ENCODE results near the gene PSMC5. TPM values are rescaled to one million over a fixed set of nuclear protein-coding genes. Genes with fewer than 3 reads are reported as not detected.

The PSMC5 gene
- total and polyA plus RNA-seq, 2 experiments from 2014 or later = 93.1 to 199 TPM

DNA sequence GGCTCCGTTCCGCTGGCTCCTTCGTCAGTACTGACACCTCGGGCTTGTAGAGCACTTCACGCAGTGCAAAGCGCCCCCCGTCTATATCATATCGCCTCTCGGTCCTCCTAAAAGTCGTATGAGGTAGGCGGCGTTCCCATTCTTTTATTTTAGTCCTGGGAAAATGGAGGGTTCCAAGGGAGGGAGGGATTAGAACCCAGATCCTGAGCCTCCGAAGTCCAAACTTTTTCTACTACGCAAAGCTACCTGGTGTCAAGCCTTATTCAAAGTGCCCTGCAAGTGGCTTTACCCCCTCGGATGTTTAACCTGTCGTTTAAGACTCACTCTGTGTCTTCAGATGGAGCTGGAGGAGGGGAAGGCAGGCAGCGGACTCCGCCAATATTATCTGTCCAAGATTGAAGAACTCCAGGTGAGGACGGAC, 580 bp downstream of the PSMC5 start:
- TF ChIP-seq ZNF114 (CRISPR knock-in tag; IDR thresholded peaks at IDR 0.05) (no peak), JUNB (IDR thresholded peaks at IDR 0.05; ENCODE audit: unreplicated experiment) (no peak), CREB1 (CRISPR knock-in tag; IDR thresholded peaks at IDR 0.05; ENCODE audit: low read depth) (no peak), ZNF331 (CRISPR knock-in tag; IDR thresholded peaks at IDR 0.05; ENCODE audit: low read depth) (no peak), POLR2AphosphoS5 (IDR thresholded peaks at IDR 0.05; ENCODE audit: low read depth) (no peak), EZH2phosphoT487 (IDR thresholded peaks at IDR 0.05; ENCODE audit: unreplicated experiment) (no peak), STAT1 (IDR thresholded peaks at IDR 0.05; ENCODE audit: unreplicated experiment) (no peak), EZH2 (IDR thresholded peaks at IDR 0.05; ENCODE audit: low read depth, unreplicated experiment) (no peak), NANOG (IDR thresholded peaks at IDR 0.05; ENCODE audit: borderline replicate concordance) (no peak)
- TF ChIP-seq, protein P1, sequence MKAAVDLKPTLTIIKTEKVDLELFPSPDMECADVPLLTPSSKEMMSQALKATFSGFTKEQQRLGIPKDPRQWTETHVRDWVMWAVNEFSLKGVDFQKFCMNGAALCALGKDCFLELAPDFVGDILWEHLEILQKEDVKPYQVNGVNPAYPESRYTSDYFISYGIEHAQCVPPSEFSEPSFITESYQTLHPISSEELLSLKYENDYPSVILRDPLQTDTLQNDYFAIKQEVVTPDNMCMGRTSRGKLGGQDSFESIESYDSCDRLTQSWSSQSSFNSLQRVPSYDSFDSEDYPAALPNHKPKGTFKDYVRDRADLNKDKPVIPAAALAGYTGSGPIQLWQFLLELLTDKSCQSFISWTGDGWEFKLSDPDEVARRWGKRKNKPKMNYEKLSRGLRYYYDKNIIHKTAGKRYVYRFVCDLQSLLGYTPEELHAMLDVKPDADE (IDR thresholded peaks at IDR 0.05) = no peak
- TF ChIP-seq, protein P2, sequence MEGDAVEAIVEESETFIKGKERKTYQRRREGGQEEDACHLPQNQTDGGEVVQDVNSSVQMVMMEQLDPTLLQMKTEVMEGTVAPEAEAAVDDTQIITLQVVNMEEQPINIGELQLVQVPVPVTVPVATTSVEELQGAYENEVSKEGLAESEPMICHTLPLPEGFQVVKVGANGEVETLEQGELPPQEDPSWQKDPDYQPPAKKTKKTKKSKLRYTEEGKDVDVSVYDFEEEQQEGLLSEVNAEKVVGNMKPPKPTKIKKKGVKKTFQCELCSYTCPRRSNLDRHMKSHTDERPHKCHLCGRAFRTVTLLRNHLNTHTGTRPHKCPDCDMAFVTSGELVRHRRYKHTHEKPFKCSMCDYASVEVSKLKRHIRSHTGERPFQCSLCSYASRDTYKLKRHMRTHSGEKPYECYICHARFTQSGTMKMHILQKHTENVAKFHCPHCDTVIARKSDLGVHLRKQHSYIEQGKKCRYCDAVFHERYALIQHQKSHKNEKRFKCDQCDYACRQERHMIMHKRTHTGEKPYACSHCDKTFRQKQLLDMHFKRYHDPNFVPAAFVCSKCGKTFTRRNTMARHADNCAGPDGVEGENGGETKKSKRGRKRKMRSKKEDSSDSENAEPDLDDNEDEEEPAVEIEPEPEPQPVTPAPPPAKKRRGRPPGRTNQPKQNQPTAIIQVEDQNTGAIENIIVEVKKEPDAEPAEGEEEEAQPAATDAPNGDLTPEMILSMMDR (conservative IDR thresholded peaks at IDR 0.05; ENCODE audit: low read depth in 2 of 2) = no peak
- TF ChIP-seq, protein P3, sequence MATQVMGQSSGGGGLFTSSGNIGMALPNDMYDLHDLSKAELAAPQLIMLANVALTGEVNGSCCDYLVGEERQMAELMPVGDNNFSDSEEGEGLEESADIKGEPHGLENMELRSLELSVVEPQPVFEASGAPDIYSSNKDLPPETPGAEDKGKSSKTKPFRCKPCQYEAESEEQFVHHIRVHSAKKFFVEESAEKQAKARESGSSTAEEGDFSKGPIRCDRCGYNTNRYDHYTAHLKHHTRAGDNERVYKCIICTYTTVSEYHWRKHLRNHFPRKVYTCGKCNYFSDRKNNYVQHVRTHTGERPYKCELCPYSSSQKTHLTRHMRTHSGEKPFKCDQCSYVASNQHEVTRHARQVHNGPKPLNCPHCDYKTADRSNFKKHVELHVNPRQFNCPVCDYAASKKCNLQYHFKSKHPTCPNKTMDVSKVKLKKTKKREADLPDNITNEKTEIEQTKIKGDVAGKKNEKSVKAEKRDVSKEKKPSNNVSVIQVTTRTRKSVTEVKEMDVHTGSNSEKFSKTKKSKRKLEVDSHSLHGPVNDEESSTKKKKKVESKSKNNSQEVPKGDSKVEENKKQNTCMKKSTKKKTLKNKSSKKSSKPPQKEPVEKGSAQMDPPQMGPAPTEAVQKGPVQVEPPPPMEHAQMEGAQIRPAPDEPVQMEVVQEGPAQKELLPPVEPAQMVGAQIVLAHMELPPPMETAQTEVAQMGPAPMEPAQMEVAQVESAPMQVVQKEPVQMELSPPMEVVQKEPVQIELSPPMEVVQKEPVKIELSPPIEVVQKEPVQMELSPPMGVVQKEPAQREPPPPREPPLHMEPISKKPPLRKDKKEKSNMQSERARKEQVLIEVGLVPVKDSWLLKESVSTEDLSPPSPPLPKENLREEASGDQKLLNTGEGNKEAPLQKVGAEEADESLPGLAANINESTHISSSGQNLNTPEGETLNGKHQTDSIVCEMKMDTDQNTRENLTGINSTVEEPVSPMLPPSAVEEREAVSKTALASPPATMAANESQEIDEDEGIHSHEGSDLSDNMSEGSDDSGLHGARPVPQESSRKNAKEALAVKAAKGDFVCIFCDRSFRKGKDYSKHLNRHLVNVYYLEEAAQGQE (IDR thresholded peaks at IDR 0.05; ENCODE audit: unreplicated experiment) = no peak
- TF ChIP-seq, protein P4, sequence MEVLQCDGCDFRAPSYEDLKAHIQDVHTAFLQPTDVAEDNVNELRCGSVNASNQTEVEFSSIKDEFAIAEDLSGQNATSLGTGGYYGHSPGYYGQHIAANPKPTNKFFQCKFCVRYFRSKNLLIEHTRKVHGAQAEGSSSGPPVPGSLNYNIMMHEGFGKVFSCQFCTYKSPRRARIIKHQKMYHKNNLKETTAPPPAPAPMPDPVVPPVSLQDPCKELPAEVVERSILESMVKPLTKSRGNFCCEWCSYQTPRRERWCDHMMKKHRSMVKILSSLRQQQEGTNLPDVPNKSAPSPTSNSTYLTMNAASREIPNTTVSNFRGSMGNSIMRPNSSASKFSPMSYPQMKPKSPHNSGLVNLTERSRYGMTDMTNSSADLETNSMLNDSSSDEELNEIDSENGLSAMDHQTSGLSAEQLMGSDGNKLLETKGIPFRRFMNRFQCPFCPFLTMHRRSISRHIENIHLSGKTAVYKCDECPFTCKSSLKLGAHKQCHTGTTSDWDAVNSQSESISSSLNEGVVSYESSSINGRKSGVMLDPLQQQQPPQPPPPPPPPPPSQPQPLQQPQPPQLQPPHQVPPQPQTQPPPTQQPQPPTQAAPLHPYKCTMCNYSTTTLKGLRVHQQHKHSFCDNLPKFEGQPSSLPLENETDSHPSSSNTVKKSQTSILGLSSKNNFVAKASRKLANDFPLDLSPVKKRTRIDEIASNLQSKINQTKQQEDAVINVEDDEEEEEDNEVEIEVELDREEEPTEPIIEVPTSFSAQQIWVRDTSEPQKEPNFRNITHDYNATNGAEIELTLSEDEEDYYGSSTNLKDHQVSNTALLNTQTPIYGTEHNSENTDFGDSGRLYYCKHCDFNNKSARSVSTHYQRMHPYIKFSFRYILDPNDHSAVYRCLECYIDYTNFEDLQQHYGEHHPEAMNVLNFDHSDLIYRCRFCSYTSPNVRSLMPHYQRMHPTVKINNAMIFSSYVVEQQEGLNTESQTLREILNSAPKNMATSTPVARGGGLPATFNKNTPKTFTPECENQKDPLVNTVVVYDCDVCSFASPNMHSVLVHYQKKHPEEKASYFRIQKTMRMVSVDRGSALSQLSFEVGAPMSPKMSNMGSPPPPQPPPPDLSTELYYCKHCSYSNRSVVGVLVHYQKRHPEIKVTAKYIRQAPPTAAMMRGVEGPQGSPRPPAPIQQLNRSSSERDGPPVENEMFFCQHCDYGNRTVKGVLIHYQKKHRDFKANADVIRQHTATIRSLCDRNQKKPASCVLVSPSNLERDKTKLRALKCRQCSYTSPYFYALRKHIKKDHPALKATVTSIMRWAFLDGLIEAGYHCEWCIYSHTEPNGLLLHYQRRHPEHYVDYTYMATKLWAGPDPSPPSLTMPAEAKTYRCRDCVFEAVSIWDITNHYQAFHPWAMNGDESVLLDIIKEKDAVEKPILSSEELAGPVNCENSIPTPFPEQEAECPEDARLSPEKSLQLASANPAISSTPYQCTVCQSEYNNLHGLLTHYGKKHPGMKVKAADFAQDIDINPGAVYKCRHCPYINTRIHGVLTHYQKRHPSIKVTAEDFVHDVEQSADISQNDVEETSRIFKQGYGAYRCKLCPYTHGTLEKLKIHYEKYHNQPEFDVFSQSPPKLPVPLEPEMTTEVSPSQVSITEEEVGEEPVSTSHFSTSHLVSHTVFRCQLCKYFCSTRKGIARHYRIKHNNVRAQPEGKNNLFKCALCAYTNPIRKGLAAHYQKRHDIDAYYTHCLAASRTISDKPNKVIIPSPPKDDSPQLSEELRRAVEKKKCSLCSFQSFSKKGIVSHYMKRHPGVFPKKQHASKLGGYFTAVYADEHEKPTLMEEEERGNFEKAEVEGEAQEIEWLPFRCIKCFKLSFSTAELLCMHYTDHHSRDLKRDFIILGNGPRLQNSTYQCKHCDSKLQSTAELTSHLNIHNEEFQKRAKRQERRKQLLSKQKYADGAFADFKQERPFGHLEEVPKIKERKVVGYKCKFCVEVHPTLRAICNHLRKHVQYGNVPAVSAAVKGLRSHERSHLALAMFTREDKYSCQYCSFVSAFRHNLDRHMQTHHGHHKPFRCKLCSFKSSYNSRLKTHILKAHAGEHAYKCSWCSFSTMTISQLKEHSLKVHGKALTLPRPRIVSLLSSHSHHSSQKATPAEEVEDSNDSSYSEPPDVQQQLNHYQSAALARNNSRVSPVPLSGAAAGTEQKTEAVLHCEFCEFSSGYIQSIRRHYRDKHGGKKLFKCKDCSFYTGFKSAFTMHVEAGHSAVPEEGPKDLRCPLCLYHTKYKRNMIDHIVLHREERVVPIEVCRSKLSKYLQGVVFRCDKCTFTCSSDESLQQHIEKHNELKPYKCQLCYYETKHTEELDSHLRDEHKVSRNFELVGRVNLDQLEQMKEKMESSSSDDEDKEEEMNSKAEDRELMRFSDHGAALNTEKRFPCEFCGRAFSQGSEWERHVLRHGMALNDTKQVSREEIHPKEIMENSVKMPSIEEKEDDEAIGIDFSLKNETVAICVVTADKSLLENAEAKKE (CRISPR knock-in tag; IDR thresholded peaks at IDR 0.05) = no peak
- H3K4me1 Mint-ChIP-seq = peaks cover 20% of the 10 kb centered on the region
- peaks cover 16% of the 10 kb centered on the region for H3K27me3 Mint-ChIP-seq (ENCODE audit: insufficient read depth, low read depth, poor library complexity)
- H3K36me3 Mint-ChIP-seq (ENCODE audit: low read depth) = peaks cover 98% of the 10 kb centered on the region
- ATAC-seq (no peak), DNase-seq (ENCODE audit: low spot score) (no peak)
- H4K20me1 ChIP-seq (replicated peaks; ENCODE audit: insufficient read depth) = peaks cover 35% of the 10 kb centered on the region
- H3K9me2 ChIP-seq (ENCODE audit: insufficient read depth) = no peaks in the 10 kb centered on the region
- H3K4me1 ChIP-seq (ENCODE audit: insufficient read depth) = peaks cover 6% of the 10 kb centered on the region; the same call in 1 of the 2 replicates
- peak overlapping the region; percentile 84 for H3K4me3 ChIP-seq
- peaks cover 66% of the 10 kb centered on the region for H3K36me3 ChIP-seq (ENCODE audit: insufficient read depth)
- peak overlapping the region; percentile 99 for H3K4me2 ChIP-seq
- H3K27me3 ChIP-seq (ENCODE audit: insufficient read depth) = no peaks in the 10 kb centered on the region
- peak overlapping the region; percentile 19; the same call in 1 of the 2 replicates for H2AFZ ChIP-seq
- 0 out of 2 replicates have a peak overlapping the region, but pooled peaks have one; percentile 85 for H3K27ac ChIP-seq (ENCODE audit: low read depth)
- peak overlapping the region; percentile 100 for H3K4me3 Mint-ChIP-seq
- peaks cover 12% of the 10 kb centered on the region; the same call in 1 of the 2 replicates for H3F3A ChIP-seq (replicated peaks; ENCODE audit: low read depth)
- H3K79me2 ChIP-seq (replicated peaks; ENCODE audit: insufficient read depth) = peaks cover 39% of the 10 kb centered on the region
- peak overlapping the region; percentile 100 for H3K27ac Mint-ChIP-seq
- no peaks in the 10 kb centered on the region; the same call in 2 of the 3 replicates for H3K9me3 Mint-ChIP-seq
